Suprapubic skin (tissue), 4 donors: ENCODE measurements around the gene PPP1CC. TPM values are rescaled to one million over a fixed set of nuclear protein-coding genes. Genes with fewer than 3 reads are reported as not detected.
"Not testable (repeated sequence)": the region's sequence is repeated elsewhere in the genome, so short reads cannot be mapped to it uniquely, and the experiment has no call there.

Experiments
- DNase-seq, 2 donors: peaks; one replicate each; pipeline ENCODE4 v3.0.0-alpha.2; 2019; ENCODE audit warnings: low spot score in 2 of 2
- H3K27ac ChIP-seq: fragments of 200-600 bp; sonication (generic); one replicate; pipeline ENCODE4 v1.5.1; 2019
- H3K27me3 ChIP-seq: fragments of 200-600 bp; sonication (generic); one replicate; pipeline ENCODE4 v1.5.1; 2019
- H3K36me3 ChIP-seq: fragments of 200-600 bp; sonication (generic); one replicate; pipeline ENCODE4 v1.5.1; 2019
- H3K4me1 ChIP-seq: fragments of 200-600 bp; sonication (generic); one replicate; pipeline ENCODE4 v1.5.1; 2019
- H3K4me3 ChIP-seq: fragments of 200-600 bp; sonication (generic); one replicate; pipeline ENCODE4 v1.5.1; 2019; ENCODE audit warnings: mild to moderate bottlenecking
- H3K9me3 ChIP-seq: fragments of 200-600 bp; sonication (generic); one replicate; pipeline ENCODE4 v1.5.1; 2019
- EP300 ChIP-seq: sonication (generic); formaldehyde crosslinking; IDR thresholded peaks from one replicate; pipeline ENCODE4 v1.6.1; 2017; ENCODE audit warnings: antibody characterized with exemption
- POLR2A ChIP-seq, 2 donors: fragments of 450-650 bp; IDR thresholded peaks; one replicate each; pipeline ENCODE4 v1.6.1; 2017; ENCODE audit warnings: antibody characterized with exemption in 2 of 2, mild to moderate bottlenecking in 2 of 2, moderate library complexity in 2 of 2
- POLR2AphosphoS5 ChIP-seq, 3 donors: sonication (generic); formaldehyde crosslinking; IDR thresholded peaks; one replicate each; pipeline ENCODE4 v1.6.1; 2017; ENCODE audit warnings: antibody characterized with exemption in 3 of 3
- WGBS: methylation state at CpG from one replicate; pipeline ENCODE4 v1.1.5; 2018; 5-methylcytosine and 5-hydroxymethylcytosine counted together
- total RNA-seq, 4 donors: library from RNA; depleted of rRNA; stranded (reverse); fragments of >200 nt; gene quantifications; one replicate each; pipeline ENCODE4 v1.1.0, GENCODE V29; 2016
- TF ChIP-seq, protein P1 (sequence below), 2 donors: fragments of 200-600 bp in 1 of 2; fragments of 450-650 bp in 1 of 2; sonication (generic) in 1 of 2; IDR thresholded peaks; one replicate each; pipeline ENCODE4 v1.5.1; 2016 to 2019; ENCODE audit warnings: antibody characterized with exemption in 2 of 2, mild to moderate bottlenecking in 1 of 2, moderate library complexity in 1 of 2

PPP1CC gene
- total RNA-seq, 4 donors from 2014 or later = 83.6 to 107 (median 100) TPM

DNA sequence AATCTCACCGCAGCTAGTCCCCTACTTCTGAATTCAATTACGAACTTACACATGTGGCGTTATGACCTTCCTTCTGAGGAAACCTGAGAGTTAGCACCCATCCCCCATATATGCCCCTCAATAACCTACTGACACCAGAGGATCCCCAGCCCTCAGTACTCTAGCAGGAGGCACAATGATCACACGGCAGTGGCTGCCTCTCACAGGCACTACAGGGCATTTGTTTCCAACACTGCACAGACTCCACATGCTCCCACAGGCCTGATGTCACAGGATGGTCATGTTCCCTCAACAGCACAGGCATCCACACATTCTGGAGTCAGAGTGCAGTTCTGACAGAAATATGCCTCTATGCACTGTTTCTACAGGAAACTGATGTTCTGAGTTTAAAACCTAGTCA, 17.4 kb downstream of the PPP1CC start:
- 84% methylated on average over 4 of the region's 4 CpGs for WGBS
- DNase-seq = no peak
- H3K36me3 ChIP-seq = peaks cover 81% of the 10 kb centered on the region
- H3K9me3 ChIP-seq = no peaks in the 10 kb centered on the region
- no peaks in the 10 kb centered on the region for H3K4me1 ChIP-seq
- H3K4me3 ChIP-seq = no peak overlapping the region
- H3K27ac ChIP-seq = no peak overlapping the region
- TF ChIP-seq, protein P1, sequence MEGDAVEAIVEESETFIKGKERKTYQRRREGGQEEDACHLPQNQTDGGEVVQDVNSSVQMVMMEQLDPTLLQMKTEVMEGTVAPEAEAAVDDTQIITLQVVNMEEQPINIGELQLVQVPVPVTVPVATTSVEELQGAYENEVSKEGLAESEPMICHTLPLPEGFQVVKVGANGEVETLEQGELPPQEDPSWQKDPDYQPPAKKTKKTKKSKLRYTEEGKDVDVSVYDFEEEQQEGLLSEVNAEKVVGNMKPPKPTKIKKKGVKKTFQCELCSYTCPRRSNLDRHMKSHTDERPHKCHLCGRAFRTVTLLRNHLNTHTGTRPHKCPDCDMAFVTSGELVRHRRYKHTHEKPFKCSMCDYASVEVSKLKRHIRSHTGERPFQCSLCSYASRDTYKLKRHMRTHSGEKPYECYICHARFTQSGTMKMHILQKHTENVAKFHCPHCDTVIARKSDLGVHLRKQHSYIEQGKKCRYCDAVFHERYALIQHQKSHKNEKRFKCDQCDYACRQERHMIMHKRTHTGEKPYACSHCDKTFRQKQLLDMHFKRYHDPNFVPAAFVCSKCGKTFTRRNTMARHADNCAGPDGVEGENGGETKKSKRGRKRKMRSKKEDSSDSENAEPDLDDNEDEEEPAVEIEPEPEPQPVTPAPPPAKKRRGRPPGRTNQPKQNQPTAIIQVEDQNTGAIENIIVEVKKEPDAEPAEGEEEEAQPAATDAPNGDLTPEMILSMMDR (IDR thresholded peaks at IDR 0.05) = no peak
- TF ChIP-seq POLR2AphosphoS5 (IDR thresholded peaks at IDR 0.05) (no peak), EP300 (no peak), POLR2A (IDR thresholded peaks at IDR 0.05) (no peak)
- no peaks in the 10 kb centered on the region for H3K27me3 ChIP-seq

DNA sequence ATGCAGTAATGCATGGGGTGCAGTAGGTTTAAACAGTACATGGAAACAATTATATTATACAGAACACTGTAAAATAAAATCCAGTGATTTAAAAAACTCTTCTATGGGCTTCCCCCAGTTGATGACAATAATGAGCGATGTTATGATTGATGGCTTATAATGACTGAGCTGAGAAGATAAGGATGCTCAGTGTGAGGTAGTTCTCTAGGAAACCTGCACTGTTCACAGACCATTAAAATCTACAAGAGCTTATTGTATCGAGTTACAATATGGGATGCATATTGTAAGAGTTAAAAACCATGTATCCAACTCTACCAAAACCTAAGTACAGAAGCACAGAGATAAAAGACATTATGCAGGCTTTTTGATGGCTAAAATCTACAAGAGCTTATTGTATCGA, 19.8 kb downstream of the PPP1CC start:
- peaks cover 81% of the 10 kb centered on the region for H3K36me3 ChIP-seq
- not testable (repeated sequence) for H3K4me3 ChIP-seq, H3K9me3 ChIP-seq, H3K27ac ChIP-seq, DNase-seq, H3K27me3 ChIP-seq, H3K4me1 ChIP-seq
- 70% methylated on average over 3 of the region's 3 CpGs for WGBS

DNA sequence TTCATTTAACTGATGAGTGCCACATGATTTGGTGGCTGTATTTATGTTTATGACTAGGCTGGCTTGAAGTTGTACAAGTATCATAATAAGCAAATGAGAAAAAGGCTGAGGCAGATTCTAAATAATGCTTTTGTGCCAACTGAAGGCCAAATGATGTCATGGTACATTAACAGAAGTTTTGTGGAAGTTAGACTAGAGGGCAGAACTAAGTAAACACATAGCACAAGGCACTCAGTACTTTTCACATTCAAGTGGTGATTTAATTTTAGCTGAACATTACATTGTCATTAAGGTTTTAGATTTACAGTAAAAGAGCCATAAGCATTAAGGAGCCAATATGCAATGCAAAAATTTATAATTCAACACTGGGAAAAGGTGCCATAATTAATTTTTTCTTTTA, 21.1 kb downstream of the PPP1CC start:
- Histone ChIP-seq H3K4me3 (no peak overlapping the region), H3K27ac (no peak overlapping the region), H3K9me3 (no peaks in the 10 kb centered on the region), H3K4me1 (no peaks in the 10 kb centered on the region), H3K36me3 (peaks cover 93% of the 10 kb centered on the region), H3K27me3 (no peaks in the 10 kb centered on the region)
- no peak for TF ChIP-seq POLR2A (IDR thresholded peaks at IDR 0.05)
- no peak for TF ChIP-seq EP300
- DNase-seq = no peak

DNA sequence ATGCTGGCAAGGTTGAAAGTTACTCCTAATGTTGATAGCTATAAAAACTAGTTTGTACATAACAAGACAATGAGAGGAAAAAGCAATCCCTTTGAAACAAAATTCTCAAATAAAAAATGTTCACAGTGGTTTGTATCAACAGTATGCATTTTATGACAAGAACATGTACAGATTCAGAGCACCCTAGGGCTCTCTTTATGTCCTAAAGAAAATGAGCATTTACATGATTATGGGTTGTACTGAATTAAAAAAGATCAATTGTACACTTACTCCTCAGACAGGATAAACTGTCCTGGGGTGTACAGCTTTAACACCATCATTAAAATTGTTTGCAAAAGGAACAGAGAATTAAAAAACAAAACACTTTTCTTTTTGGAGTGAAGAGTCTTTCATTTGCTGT, 22.2 kb downstream of the PPP1CC start:
- Histone ChIP-seq H3K36me3 (peaks cover 84% of the 10 kb centered on the region), H3K4me3 (no peak overlapping the region), H3K4me1 (no peaks in the 10 kb centered on the region), H3K27ac (no peak overlapping the region), H3K27me3 (no peaks in the 10 kb centered on the region), H3K9me3 (no peaks in the 10 kb centered on the region)
- DNase-seq = no peak
- no peak for TF ChIP-seq POLR2AphosphoS5 (IDR thresholded peaks at IDR 0.05)

DNA sequence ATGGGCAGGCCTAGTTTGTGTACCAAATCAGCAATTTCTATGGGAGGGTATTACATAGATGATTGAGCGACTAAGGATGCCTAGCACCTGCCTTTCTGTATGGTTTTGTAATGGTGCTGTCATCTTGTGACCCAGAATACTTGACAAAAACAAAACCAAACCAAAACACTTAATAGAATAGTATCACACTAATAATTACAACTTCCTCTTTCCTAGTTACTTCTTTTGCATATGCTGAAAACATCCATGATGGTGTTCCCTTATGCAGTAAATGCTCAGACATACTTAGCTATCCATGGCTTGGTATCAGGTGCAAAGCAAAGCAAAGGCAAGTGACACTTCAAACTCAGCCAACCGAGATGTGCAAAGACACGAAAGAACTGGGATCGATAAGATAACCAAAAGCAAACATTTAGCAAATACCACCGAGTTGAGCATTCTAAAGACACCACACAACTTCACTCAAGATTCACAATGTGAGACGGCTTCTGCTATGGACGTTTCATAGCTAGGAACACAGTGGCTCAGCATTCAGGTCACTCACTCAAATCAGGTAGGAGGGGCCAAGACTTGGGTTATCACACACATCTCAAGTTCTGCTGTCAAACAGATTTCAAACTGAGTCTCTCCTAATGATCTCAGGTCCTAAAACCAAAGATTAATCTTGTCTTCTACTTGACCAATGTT, 24.3 kb downstream of the PPP1CC start:
- DNase-seq = no peak
- no peaks in the 10 kb centered on the region for H3K9me3 ChIP-seq
- TF ChIP-seq POLR2A (IDR thresholded peaks at IDR 0.05) (no peak), EP300 (no peak), POLR2AphosphoS5 (IDR thresholded peaks at IDR 0.05) (no peak)
- TF ChIP-seq, protein P1 (IDR thresholded peaks at IDR 0.05) = no peak
- H3K27me3 ChIP-seq = no peaks in the 10 kb centered on the region
- H3K4me3 ChIP-seq = no peak overlapping the region
- no peaks in the 10 kb centered on the region for H3K4me1 ChIP-seq
- H3K36me3 ChIP-seq = peaks cover 62% of the 10 kb centered on the region
- 93% methylated on average over 7 of the region's 7 CpGs for WGBS
- no peak overlapping the region for H3K27ac ChIP-seq

DNA sequence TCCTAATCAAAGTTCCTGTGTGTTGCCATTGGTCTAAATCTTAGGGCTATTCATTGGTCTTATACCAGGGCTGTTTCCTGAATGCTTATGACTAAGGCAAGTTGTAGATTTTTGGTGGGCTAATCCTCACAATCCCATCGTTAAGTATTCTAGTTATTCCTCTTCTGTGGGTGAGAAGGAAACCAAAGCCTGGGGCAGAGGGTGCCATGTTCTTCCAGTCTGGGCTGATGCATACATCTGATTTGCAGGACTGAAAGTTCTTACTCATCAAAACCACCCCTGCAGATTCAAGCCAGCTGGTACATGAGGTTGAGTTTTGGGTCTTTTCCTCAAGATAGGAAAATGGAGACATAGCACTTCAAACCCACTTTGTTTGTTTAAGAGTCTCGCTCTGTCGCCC, 25.7 kb downstream of the PPP1CC start:
- WGBS = 84% methylated on average over 3 of the region's 3 CpGs
- peaks cover 51% of the 10 kb centered on the region for H3K36me3 ChIP-seq
- no peaks in the 10 kb centered on the region for H3K4me1 ChIP-seq
- no peak overlapping the region for H3K4me3 ChIP-seq
- TF ChIP-seq, protein P1 (IDR thresholded peaks at IDR 0.05) = no peak
- TF ChIP-seq EP300 = no peak
- no peak for TF ChIP-seq POLR2AphosphoS5 (IDR thresholded peaks at IDR 0.05)
- TF ChIP-seq POLR2A (IDR thresholded peaks at IDR 0.05) = no peak
- H3K27me3 ChIP-seq = no peaks in the 10 kb centered on the region
- no peak for DNase-seq
- H3K27ac ChIP-seq = no peak overlapping the region
- no peaks in the 10 kb centered on the region for H3K9me3 ChIP-seq

DNA sequence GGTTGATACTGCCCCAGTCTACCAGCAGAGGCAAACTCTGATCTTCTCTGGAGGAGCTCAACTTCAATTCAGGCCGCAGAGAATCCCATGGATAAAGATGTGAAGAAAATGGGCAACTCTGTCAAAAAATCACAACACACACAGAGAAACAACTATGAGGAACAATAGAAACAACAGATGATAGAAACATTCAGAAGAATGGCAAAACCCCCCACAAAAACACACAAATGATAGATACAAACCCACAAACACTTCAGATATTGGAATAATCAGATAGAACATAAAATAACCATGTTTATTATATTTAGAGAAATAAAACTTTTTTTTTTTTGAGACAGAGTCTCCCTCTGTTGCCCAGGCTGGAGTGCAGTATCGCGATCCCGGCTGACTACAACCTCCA, 33.8 kb downstream of the PPP1CC start:
- H3K27me3 ChIP-seq = no peaks in the 10 kb centered on the region
- 96% methylated on average over 4 of the region's 4 CpGs for whole genome bisulfite sequencing
- no peaks in the 10 kb centered on the region for H3K9me3 ChIP-seq
- DNase-seq = no peak
- TF ChIP-seq, protein P1 (IDR thresholded peaks at IDR 0.05) = no peak
- TF ChIP-seq POLR2A (IDR thresholded peaks at IDR 0.05) (no peak), POLR2AphosphoS5 (IDR thresholded peaks at IDR 0.05) (no peak)
- no peak overlapping the region for H3K27ac ChIP-seq
- no peaks in the 10 kb centered on the region for H3K4me1 ChIP-seq
- peaks cover 3% of the 10 kb centered on the region for H3K36me3 ChIP-seq
- H3K4me3 ChIP-seq = no peak overlapping the region
